Stimulated activated CD4-positive, alpha-beta T cell treated with anti-CD3 and anti-CD28 coated beads, TNF-alpha, amount 100 ng/mL, for 4 hours (primary cell): ENCODE measurements around the gene ZCCHC17.
"Not testable (repeated sequence)": the region's sequence is repeated elsewhere in the genome, so short reads cannot be mapped to it uniquely, and the experiment has no call there.

Source experiments
- DNase-seq, 3 experiments: peaks; one replicate each; pipeline ENCODE4 v3.0.0-alpha.2; 2020; ENCODE audit warnings: low read depth in 3 of 3

The ZCCHC17 gene

GRCh38 chr1:31370021-31370420, 73.2 kb downstream of the ZCCHC17 start:
- DNase-seq: no peak

DNA sequence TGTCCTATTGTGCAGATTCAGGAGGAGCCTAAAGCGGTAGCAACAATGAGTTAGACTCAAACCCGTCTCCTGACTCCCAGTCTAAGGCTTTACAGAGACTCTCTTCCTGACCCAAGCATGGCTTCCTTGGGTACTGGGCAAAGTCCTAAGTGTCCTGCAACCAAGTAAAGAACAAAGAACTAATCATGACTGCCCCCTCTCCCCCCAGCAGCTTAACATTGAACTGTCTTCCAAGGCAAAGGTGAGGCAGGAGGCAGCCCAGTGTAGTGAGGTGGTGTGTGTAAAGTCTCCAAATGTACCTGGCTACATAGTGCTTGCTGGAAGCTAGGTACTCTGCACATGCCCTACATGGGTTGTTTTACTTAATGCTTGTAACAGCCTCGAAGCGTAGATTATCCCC, 73.7 kb downstream of the ZCCHC17 start:
- no peak for DNase-seq

DNA sequence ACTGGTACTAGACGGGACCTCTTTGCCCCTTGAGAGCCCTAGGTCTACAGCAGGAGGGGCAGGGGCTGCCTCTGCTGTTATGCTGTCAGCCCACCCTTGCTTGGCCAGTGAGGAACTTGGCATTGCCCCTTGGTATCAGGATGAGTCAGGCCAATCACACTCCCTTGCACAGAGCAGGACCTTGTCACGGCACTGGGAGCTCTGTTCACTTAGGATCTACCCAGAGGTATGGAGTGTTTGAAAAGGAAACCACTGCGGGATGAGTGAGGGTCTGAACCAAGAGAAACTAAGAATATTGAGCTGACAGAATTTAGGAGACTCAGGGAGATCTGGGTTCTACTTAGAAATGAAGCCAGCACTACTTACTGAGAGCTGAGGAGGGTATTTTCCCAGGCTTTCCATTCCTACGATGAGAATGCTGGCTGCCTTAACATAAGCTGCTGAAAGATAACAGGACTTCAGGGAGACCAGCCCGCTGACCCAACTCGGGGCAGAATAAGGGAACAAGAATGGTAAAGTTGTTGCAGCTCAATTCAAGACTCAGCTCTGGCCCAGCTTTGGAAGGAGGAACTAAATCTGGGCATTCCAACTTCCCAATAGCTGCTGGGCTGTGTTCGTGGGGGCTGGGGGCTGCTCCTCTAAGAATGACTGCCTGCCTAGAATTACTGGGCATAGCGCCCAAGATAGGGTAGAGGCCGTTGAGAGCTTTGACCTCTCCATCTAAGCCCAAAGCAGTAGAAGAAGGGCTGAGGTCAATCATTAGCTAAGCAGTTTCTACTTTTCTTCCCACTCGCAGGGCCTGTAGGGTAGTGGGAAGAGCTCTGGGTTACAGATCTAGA, 74.5 kb downstream of the ZCCHC17 start:
- DNase-seq: no peak

- no peak for DNase-seq
Measured at GRCh38 chr1:31372051-31372450, 75.2 kb downstream of the ZCCHC17 start.

GRCh38 chr1:31372751-31373055, 75.9 kb downstream of the ZCCHC17 start:
- no peak for DNase-seq

- DNase-seq: no peak
Measured at GRCh38 chr1:31373056-31373896, 76.4 kb downstream of the ZCCHC17 start, which contains the start of gene FABP3. Gene FABP3 (minus strand): TSS chr1:31373076. CDS start chr1:31373014, 62 bp downstream.

- no peak for DNase-seq
Measured at GRCh38 chr1:31373897-31374486, 77.2 kb downstream of the ZCCHC17 start.

GRCh38 chr1:31374511-31375196, 77.8 kb downstream of the ZCCHC17 start:
- no peak for DNase-seq

DNA sequence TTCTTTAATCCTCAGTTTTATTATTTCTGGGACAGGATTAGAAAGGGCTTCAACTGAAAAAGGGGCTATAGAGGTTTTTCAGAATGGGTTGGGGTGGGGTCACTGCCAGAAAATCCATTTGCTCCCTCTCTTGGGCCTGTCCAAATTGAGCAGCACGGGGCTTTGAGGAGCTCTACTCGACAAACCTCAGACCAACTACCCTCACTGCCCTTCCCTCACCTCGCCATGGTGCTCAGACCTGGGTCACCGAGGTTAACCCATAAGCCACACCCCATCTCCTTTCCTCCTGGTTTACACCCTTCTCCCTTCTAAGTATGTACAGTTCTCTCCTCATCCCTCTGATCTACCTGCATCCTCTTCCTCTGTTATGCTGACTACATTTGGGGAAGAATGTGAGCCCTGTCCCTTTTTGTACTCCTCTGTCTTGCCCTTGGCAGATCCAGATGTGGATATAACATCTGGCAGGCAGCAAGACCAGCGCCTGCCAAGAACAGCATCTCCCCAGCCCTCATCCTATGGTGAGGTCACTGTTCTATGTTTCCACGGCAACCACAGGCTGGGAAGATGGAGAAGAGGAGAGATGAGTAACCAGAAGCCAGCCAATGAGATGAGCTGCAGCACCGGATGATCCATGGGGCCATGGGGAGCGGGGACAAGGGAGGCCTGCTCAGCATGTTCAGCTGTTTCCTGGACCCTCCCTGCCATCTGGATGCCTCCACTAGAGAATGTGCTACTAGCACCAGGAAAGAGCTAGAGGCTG, 79.7 kb downstream of the ZCCHC17 start:
- DNase-seq: no peak

- no peak for DNase-seq
Measured at GRCh38 chr1:31377364-31377863, 80.6 kb downstream of the ZCCHC17 start.

DNA sequence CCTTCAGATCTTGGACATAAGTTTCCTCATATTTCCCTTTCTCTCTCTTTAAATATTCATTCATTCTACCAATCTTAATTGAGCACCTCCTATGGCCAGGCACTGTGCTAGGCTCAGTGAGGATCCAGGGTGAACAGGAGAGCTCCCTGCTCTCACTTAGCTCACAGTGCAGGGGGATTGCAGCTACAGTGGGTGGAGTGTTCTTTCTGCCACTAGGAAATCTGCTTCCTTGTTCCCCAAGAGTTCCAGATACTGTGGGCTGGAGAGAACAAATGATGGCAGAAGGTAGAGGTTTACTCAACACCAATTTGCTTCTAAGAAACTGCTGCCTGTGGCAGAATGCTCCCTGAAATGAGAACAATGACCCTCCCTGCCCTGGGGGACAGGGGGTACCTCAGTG, 81.2 kb downstream of the ZCCHC17 start:
- DNase-seq: no peak

- no peak for DNase-seq
Measured at GRCh38 chr1:31380181-31380580, 83.3 kb downstream of the ZCCHC17 start.

DNA sequence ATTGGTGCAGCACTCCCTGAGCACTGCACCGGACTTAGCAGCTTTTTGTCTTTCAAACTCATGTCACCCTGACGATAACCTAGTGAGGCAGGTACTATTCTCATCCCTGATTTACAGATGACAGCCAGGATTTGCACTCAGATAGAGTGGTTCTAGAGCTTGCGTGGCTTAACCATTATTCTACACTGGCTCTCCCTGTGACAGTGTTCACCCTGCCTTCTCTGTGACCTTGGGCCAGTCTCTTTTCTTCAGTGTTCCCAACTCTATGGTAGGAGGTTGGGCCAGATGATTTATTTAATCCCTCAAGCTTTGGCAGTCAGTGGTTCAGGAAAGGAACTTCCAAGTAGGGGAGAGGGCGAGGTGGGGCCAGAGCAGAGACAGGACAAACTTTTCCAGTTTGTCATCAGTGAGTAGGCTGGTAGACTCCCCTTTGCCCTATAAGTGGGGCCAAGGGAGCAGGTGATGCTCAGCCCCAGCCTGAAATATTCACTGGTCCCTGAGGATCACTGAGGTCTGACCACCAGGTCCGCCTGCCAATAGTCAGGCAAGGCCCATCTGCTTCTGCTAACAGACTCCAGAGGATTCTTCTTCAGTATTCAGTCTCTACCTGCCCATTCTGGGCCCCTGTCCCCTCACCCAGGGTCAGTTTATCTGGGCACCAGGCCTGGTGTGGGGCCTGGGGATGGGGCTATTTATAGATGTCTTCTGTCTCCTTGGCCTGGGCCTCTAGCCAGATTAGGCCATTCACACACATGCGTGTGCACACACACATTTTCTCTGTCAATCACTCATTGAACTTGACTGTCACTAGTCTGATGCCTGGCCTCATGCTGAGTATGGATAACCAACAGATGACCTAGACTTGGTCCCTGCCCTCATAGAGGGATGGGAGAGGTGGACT, 84.8 kb downstream of the ZCCHC17 start:
- DNase-seq: no peak

GRCh38 chr1:31382379-31382989, 85.7 kb downstream of the ZCCHC17 start:
- no peak for DNase-seq

- DNase-seq: no peak
Measured at GRCh38 chr1:31383967-31384366, 87.1 kb downstream of the ZCCHC17 start.

DNA sequence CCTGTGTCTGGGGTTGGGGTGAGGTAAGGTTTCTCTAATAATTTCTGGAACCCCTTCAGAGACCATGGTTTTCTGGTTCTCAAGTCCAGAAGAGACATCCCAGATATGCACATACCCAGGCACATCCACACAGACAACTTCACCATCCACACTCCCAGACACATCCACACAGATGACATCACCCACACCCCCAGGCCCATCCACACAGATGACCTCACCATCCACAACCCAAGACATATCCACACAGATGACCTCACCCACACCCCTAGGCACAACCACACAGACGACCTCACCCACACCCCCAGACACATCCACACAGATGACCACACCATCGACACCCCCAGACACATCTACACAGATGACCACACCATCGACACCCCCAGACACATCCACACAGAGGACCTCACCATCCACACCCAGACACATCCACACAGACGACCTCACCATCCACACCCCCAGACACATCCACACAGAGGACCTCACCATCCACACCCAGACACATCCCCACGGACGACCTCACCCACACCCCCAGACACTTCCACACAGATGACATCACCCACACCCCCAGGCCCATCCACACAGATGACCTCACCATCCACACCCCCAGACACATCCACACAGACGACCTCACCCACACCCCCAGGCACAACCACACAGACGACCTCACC, 89.9 kb downstream of the ZCCHC17 start:
- not testable (repeated sequence) for DNase-seq

GRCh38 chr1:31387612-31388011, 90.8 kb downstream of the ZCCHC17 start:
- no peak for DNase-seq

- DNase-seq: no peak
Measured at GRCh38 chr1:31389616-31390015, 92.8 kb downstream of the ZCCHC17 start.

DNA sequence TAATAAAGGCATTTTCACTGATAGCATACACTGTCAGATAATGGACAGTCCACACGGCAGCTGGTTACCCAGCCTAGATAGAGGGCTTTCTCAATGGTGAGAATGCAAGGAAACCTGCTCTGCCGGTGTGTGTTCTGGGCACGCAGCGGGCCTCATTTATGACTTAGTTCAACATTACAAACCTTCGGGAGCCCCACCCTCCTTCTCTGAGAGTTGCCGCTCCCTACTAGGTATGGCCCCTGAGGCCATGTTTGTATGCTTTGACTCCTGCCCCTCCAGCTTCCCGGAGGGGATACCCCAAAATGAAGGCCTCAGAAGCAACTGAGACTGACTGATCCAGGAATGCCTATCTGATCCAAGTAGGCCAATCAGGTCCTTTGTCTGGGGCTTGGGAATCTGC, 93.2 kb downstream of the ZCCHC17 start:
- no peak for DNase-seq
